K562 (cell line): Measurements from ENCODE around the gene RING1. TPM values are rescaled to one million over a fixed set of nuclear protein-coding genes. Genes with fewer than 3 reads are reported as not detected.

Source experiments
- ATAC-seq: fragments of 200-7000 bp; cut with Tn5 transposase; 3 replicates; pipeline ENCODE4 v1.9.1; 2020; ENCODE audit warnings: moderate library complexity
- BruUV-seq: library from RNA; stranded (reverse); fragments of 400-500 nt; replicated peaks from 2 replicates; lab custom pipeline; 2021; lab: Mats Ljungman, UMichigan
- CTCF ChIA-PET: fragments of 300-600 bp; formaldehyde crosslinking; extraction: SDS; loops from one replicate; lab custom pipeline; 2021; ENCODE audit warnings: low intra/inter-chr PET ratio; lab: Yijun Ruan, JAX
- POLR2A ChIA-PET: fragments of 300-600, 350-650 bp; sonication (Branson Sonifier 250); formaldehyde crosslinking; extraction: SDS; loops from one replicate; lab custom pipeline; 2021; ENCODE audit warnings: antibody characterized with exemption, inconsistent platforms; lab: Yijun Ruan, JAX
- DNase-seq, 4 experiments: peaks; one replicate each; pipeline versions ENCODE4 v3.0.0 to v3.0.0-alpha.2; 2011 to 2018; ENCODE audit warnings: low spot score in 3 of 4, mixed read lengths in 3 of 4; ENCODE audit errors: extremely low read depth in 1 of 4
- FAIRE-seq: peaks from 2 replicates; lab custom pipeline; 2011; peaks lifted over from hg19 to GRCh38; lab: Jason Lieb, UNC
- H2AFZ ChIP-seq: 2 replicates; pipeline ENCODE4 v1.6.0; 2011; ENCODE audit warnings: low read depth, low read length, control low read depth, inconsistent platforms
- H3K27ac ChIP-seq: fragments of 200-600 bp; 3 replicates; pipeline ENCODE4 v1.8.0; 2011; ENCODE audit warnings: low read depth, mild to moderate bottlenecking, control low read depth, inconsistent platforms, low read length, moderate library complexity, mixed read lengths; ENCODE audit errors: extremely low read depth
- H3K27me3 ChIP-seq, 2 experiments: fragments of 300-600 bp in 1 of 2; 2 replicates in 1 of 2; 3 replicates in 1 of 2; pipeline versions ENCODE4 v1.6.0 to v1.8.0; 2011; ENCODE audit warnings: inconsistent platforms in 2 of 2, low read length in 2 of 2, mild to moderate bottlenecking in 1 of 2, mixed read lengths in 1 of 2, moderate library complexity in 1 of 2; ENCODE audit not compliant: control insufficient read depth in 2 of 2, insufficient read depth in 2 of 2
- H3K36me3 ChIP-seq: fragments of 300-600 bp; 3 replicates; pipeline ENCODE4 v1.8.0; 2011; ENCODE audit warnings: mild to moderate bottlenecking, low read length, inconsistent platforms; ENCODE audit not compliant: control insufficient read depth, insufficient read depth
- H3K4me1 ChIP-seq, 2 experiments: fragments of 200-600 bp in 1 of 2; replicated peaks in 1 of 2; 2 replicates in 1 of 2; 3 replicates in 1 of 2; pipeline versions ENCODE4 v1.5.1 to v1.8.0; 2011; ENCODE audit warnings: inconsistent platforms in 2 of 2, low read length in 2 of 2, mild to moderate bottlenecking in 1 of 2, mixed read lengths in 1 of 2, moderate library complexity in 1 of 2; ENCODE audit not compliant: control insufficient read depth in 2 of 2, insufficient read depth in 2 of 2
- H3K4me2 ChIP-seq: 2 replicates; pipeline ENCODE4 v1.6.1; 2011; ENCODE audit warnings: low read length, control low read depth, inconsistent platforms, mixed read lengths; ENCODE audit not compliant: insufficient read depth
- H3K4me3 ChIP-seq: fragments of 200-600 bp; sonication (generic), shearing (Covaris generic); 2 replicates; pipeline ENCODE4 v1.5.1; 2016; ENCODE audit warnings: control low read depth, inconsistent platforms
- H3K79me2 ChIP-seq: fragments of 200-600 bp; 3 replicates; pipeline ENCODE4 v1.8.0; 2011; ENCODE audit warnings: low read length, inconsistent platforms; ENCODE audit not compliant: control insufficient read depth, insufficient read depth
- H3K9ac ChIP-seq, 2 experiments: 2 replicates each; pipeline versions ENCODE4 v1.6.0 to v1.6.1; 2011; ENCODE audit warnings: low read depth in 2 of 2, low read length in 2 of 2, control low read depth in 1 of 2, inconsistent platforms in 1 of 2, mild to moderate bottlenecking in 1 of 2, mixed read lengths in 1 of 2; ENCODE audit not compliant: insufficient read depth in 1 of 2
- H3K9me1 ChIP-seq: one replicate; pipeline ENCODE4 v1.6.0; 2011; ENCODE audit warnings: inconsistent platforms, mild to moderate bottlenecking, low read length, moderate library complexity; ENCODE audit not compliant: control insufficient read depth, insufficient read depth
- H3K9me3 ChIP-seq: replicated peaks from 2 replicates; pipeline ENCODE4 v1.5.1; 2011; ENCODE audit warnings: low read depth, low read length, inconsistent platforms; ENCODE audit not compliant: control insufficient read depth, insufficient read depth
- H4K20me1 ChIP-seq: replicated peaks from 2 replicates; pipeline ENCODE4 v1.6.1; 2011; ENCODE audit warnings: low read length, inconsistent platforms, mixed read lengths; ENCODE audit not compliant: control insufficient read depth, insufficient read depth
- CBFA2T3 ChIP-seq: fragments of 450-650 bp; IDR thresholded peaks from 2 replicates; pipeline ENCODE4 v1.6.1; 2017
- MYBL2 ChIP-seq, 2 experiments: fragments of 450-650 bp in 1 of 2; sonication (generic) in 1 of 2; formaldehyde crosslinking in 1 of 2; IDR thresholded peaks; 2 replicates each; pipeline versions ENCODE4 v1.6.1 to v1.8.1; 2017 to 2022; ENCODE audit warnings: borderline replicate concordance in 1 of 2, inconsistent platforms in 1 of 2, low read depth in 1 of 2, mild to moderate bottlenecking in 1 of 2, missing genetic modification reagents in 1 of 2, moderate library complexity in 1 of 2
- NFIC ChIP-seq: fragments of 450-650 bp; IDR thresholded peaks from 2 replicates; pipeline ENCODE4 v1.6.1; 2017; ENCODE audit warnings: mild to moderate bottlenecking, inconsistent platforms
- NRF1 ChIP-seq, 2 experiments: fragments of 450-650 bp; IDR thresholded peaks in 1 of 2; conservative IDR thresholded peaks in 1 of 2; 2 replicates each; pipeline ENCODE4 v1.6.1; 2014; ENCODE audit warnings: mild to moderate bottlenecking in 2 of 2
- RBM17 ChIP-seq: fragments of 200-400 bp; formaldehyde crosslinking; IDR thresholded peaks from 2 replicates; pipeline ENCODE4 v1.6.1; 2017; ENCODE audit warnings: low read depth, mild to moderate bottlenecking, low read length, borderline replicate concordance
- SMARCC2 ChIP-seq: fragments of 450-650 bp; IDR thresholded peaks from 2 replicates; pipeline ENCODE4 v1.6.1; 2017; ENCODE audit warnings: antibody characterized with exemption, moderate library complexity, mild to moderate bottlenecking, low read depth
- SMC3 ChIP-seq: conservative IDR thresholded peaks from 2 replicates; pipeline ENCODE4 v1.6.1; 2011; ENCODE audit warnings: low read depth, low read length, improper control_type of control experiment; ENCODE audit not compliant: insufficient read depth
- TAF7 ChIP-seq: fragments of 450-650 bp; IDR thresholded peaks from 2 replicates; pipeline ENCODE4 v1.6.1; 2016; ENCODE audit warnings: missing genetic modification characterization, missing compliant biosample characterization
- TCF7 ChIP-seq: sonication (generic); IDR thresholded peaks from 2 replicates; pipeline ENCODE4 v1.6.1; 2016; ENCODE audit warnings: antibody characterized with exemption, borderline replicate concordance
- WGBS: fragments of 100-300 bp; shearing (Covaris generic); methylation state at CpG from one replicate; pipeline ENCODE4 v1.1.6; 2016; ENCODE audit warnings: low coverage, mixed read lengths; ENCODE audit not compliant: insufficient coverage; ENCODE audit errors: missing lambda C conversion rate; 5-methylcytosine and 5-hydroxymethylcytosine counted together
- in situ Hi-C: fragments of 300-500 bp; cut with MboI; formaldehyde crosslinking; loops from 4 replicates; pipeline ENCODE4 v1.15.0; 2018; ENCODE audit warnings: inconsistent platforms, mixed read lengths
- intact Hi-C: fragments of 100-400 bp; cut with micrococcal nuclease; formaldehyde crosslinking; loops from 2 replicates; pipeline ENCODE4 v1.14.2; 2022
- polyA plus RNA-seq, 8 experiments: library from polyadenylated mRNA; depleted of rRNA in 4 of 8; stranded (reverse) in 5 of 8; unstranded in 3 of 8; fragments of >200 nt; fragmentation: Nextera tagmentation in 2 of 8; fragmentation: Illumina TruSeq in 1 of 8; extraction: Ambion mirVana in 2 of 8; extraction: Trizol in 1 of 8; gene quantifications; 2 replicates each; pipeline versions ENCODE4 v1.2.1 to v1.2.3, GENCODE V29; 2011 to 2014; ENCODE audit warnings: inconsistent platforms in 1 of 8, missing spikeins in 1 of 8
- total RNA-seq, 7 experiments: library from RNA; depleted of rRNA in 6 of 7; stranded (reverse); fragments of >200 nt in 6 of 7; fragmentation: Illumina TruSeq in 2 of 7; extraction: Trizol in 2 of 7; gene quantifications; 2 replicates each; pipeline versions ENCODE4 v1.2.1 to v1.2.3, GENCODE V29; 2011 to 2021; ENCODE audit warnings: low replicate concordance in 1 of 7
- TF ChIP-seq, protein P1 (sequence below): fragments of 450-650 bp; formaldehyde crosslinking; IDR thresholded peaks from 2 replicates; pipeline ENCODE4 v1.4.0; 2020; ENCODE audit warnings: mild to moderate bottlenecking, moderate library complexity
- TF ChIP-seq, protein P2 (sequence below): sonication (generic); formaldehyde crosslinking; IDR thresholded peaks from 2 replicates; pipeline ENCODE4 v1.8.0; 2022; ENCODE audit warnings: missing genetic modification reagents, mild to moderate bottlenecking, borderline replicate concordance

RING1 gene
- total and polyA plus RNA-seq, 9 of the 15 experiments (the other 6 are each of a cell fraction or from before 2014, with no cell fraction given), result 4.2 to 59.1 (median 36.9) TPM

DNA sequence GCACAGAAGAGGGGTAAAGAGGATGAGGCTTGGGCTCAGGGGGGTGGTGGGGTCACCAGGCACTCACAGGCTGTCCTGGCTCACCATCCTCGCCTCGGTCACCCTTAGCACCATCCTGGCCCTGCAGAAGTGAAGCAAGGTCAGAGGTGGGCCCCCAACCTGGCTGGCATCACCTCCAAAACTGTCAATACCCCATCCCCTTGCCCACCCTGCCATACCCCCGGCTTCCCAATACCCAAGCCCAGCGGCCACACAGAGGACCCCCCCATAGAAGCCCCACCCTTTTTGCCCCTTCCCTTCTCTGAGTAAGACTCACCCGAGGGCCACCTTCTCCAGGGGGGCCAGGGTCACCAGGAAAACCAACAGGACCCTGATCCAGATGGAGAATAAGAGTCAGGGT is 39.7 kb upstream of the RING1 start:
- ATAC-seq, result no peak
- CTCF ChIA-PET, result no interaction called here
- intact Hi-C loops, result no loop called here

DNA sequence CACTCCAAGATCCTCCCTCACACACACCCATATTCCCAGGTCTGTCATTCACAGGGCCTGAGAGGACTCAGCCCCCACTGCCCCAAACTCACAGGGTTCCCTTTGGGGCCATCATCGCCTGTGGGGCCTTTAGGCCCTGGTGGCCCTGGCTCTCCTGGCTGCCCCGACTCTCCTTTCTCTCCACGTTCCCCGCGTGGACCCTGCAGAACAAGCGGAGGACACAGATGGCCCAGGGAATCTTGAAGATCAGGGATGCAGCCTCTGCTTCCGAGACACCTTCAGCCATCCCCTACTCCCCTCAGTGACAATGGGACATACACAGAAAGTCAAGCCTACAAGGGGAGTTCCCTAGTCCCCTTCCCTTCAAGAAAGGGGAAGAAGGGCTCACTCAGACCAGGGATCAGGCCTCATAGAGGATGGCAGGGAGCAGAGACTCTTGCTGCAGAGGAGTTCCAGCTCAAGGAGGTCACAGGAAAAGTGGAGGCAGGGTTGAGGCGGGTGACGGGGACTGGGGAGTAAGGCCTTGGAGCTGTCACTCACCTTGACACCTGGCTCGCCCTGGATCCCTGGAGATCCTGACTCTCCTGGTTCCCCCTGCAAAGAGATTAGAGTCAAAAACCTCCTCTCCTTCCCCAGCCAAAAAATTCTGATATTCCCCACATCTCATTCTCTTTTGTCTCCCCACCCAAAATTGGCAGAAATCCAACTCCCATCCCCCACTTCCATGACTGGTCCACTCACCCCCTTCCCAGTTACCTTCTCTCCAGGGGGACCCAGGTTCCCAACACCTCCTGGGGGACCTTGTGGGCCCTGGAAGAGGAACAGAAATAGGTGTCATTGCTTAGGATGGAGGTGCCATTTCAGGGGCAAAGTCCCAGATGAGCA is 38.8 kb upstream of the RING1 start:
- Histone ChIP-seq H3K9ac (peak overlapping the region in 1 of 2 experiments; percentile 63; a peak in 1 of 4 replicates), H3K27ac (no peak overlapping the region), H3K9me3 (no peaks in the 10 kb centered on the region), H3K4me2 (no peak overlapping the region), H3K27me3 (peaks cover 5 to 27% of the 10 kb centered on the region in 2 experiments; a peak in 3 of 5 replicates), H3K9me1 (no peaks in the 10 kb centered on the region), H3K36me3 (no peaks in the 10 kb centered on the region), H3K4me3 (no peak overlapping the region), H4K20me1 (peaks cover 4% of the 10 kb centered on the region; the same call in 1 of the 2 replicates), H3K4me1 (peaks cover 0 to 11% of the 10 kb centered on the region in 2 experiments; a peak in 1 of 5 replicates), H3K79me2 (no peaks in the 10 kb centered on the region), H2AFZ (no peak overlapping the region)
- intact Hi-C loops (no loop called here), in situ Hi-C loops (no loop called here)
- ATAC-seq (no peak), DNase-seq (no peak), FAIRE-seq (no peak)
- ChIA-PET POLR2A (interaction anchor here (0.6 to 1.1 kb wide), 2 partner anchors 8 to 80 kb away, joined by 3 to 4 read pairs; no protein-coding TSS in a partner anchor), CTCF (no interaction called here)
- 12% methylated on average over 10 of the region's 10 CpGs for WGBS
- BruUV-seq, result no TSS peak
- TF ChIP-seq SMC3 (no peak), CBFA2T3 (no peak), RBM17 (no peak), NFIC (peak; percentile 95), TAF7 (tag) (no peak), MYBL2 (IDR thresholded peaks at IDR 0.05; ENCODE audit: low read depth) (no peak), MYBL2 (CRISPR knock-in tag; IDR thresholded peaks at IDR 0.05; ENCODE audit: borderline replicate concordance) (no peak), NRF1 (conservative IDR thresholded peaks at IDR 0.05 in 1 of 2, IDR thresholded peaks at IDR 0.05 in 1 of 2) (no peak), TCF7 (no peak)
- TF ChIP-seq, protein P1, sequence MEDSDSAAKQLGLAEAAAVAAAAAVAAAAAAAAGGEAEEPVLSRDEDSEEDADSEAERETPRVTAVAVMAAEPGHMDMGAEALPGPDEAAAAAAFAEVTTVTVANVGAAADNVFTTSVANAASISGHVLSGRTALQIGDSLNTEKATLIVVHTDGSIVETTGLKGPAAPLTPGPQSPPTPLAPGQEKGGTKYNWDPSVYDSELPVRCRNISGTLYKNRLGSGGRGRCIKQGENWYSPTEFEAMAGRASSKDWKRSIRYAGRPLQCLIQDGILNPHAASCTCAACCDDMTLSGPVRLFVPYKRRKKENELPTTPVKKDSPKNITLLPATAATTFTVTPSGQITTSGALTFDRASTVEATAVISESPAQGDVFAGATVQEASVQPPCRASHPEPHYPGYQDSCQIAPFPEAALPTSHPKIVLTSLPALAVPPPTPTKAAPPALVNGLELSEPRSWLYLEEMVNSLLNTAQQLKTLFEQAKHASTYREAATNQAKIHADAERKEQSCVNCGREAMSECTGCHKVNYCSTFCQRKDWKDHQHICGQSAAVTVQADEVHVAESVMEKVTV (CRISPR knock-in tag), result no peak
- TF ChIP-seq, protein P2, sequence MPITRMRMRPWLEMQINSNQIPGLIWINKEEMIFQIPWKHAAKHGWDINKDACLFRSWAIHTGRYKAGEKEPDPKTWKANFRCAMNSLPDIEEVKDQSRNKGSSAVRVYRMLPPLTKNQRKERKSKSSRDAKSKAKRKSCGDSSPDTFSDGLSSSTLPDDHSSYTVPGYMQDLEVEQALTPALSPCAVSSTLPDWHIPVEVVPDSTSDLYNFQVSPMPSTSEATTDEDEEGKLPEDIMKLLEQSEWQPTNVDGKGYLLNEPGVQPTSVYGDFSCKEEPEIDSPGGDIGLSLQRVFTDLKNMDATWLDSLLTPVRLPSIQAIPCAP, result no peak

More for the DNA sequence above, 39.7 kb upstream of the RING1 start:
- H4K20me1 ChIP-seq, result peaks cover 4% of the 10 kb centered on the region; the same call in 1 of the 2 replicates
- POLR2A ChIA-PET, result no interaction called here
- no peak overlapping the region for H3K4me3 ChIP-seq
- H3K79me2 ChIP-seq, result no peaks in the 10 kb centered on the region
- BruUV-seq, result no TSS peak
- FAIRE-seq, result no peak
- in situ Hi-C loops, result no loop called here
- H3K27me3 ChIP-seq, result peaks cover 5 to 32% of the 10 kb centered on the region in 2 experiments; a peak in 3 of 5 replicates
- H3K27ac ChIP-seq, result no peak overlapping the region
- H3K9me1 ChIP-seq, result no peaks in the 10 kb centered on the region
- H3K9ac ChIP-seq, result no peak overlapping the region
- peaks cover 0 to 14% of the 10 kb centered on the region in 2 experiments; a peak in 1 of 5 replicates for H3K4me1 ChIP-seq
- TF ChIP-seq SMARCC2 (no peak), MYBL2 (IDR thresholded peaks at IDR 0.05; ENCODE audit: low read depth) (no peak), MYBL2 (CRISPR knock-in tag; IDR thresholded peaks at IDR 0.05; ENCODE audit: borderline replicate concordance) (no peak), RBM17 (no peak)
- H3K4me2 ChIP-seq, result no peak overlapping the region
- H3K36me3 ChIP-seq, result no peaks in the 10 kb centered on the region
- WGBS, result 4% methylated on average over 3 of the region's 5 CpGs
- H2AFZ ChIP-seq, result no peak overlapping the region
- DNase-seq, result no peak
- H3K9me3 ChIP-seq, result no peaks in the 10 kb centered on the region
